HepG2 (cell line): ENCODE data around the gene ANKRD27. TPM values are rescaled to one million over a fixed set of nuclear protein-coding genes. Genes with fewer than 3 reads are reported as not detected.

Experiments used
- AHDC1 ChIP-seq: sonication (generic); formaldehyde crosslinking; IDR thresholded peaks from 2 replicates; pipeline ENCODE4 v1.5.1; 2020; ENCODE audit warnings: mild to moderate bottlenecking, missing genetic modification reagents, borderline replicate concordance
- DMAP1 ChIP-seq: IDR thresholded peaks from 2 replicates; pipeline ENCODE4 v1.6.1; 2016
- E2F2 ChIP-seq: sonication (generic); formaldehyde crosslinking; IDR thresholded peaks from 2 replicates; pipeline ENCODE4 v1.4.0; 2020; ENCODE audit warnings: missing genetic modification reagents, borderline replicate concordance
- FOXA3 ChIP-seq: IDR thresholded peaks from 2 replicates; pipeline ENCODE4 v1.6.1; 2016; ENCODE audit warnings: missing genetic modification reagents, missing compliant biosample characterization
- GATA4 ChIP-seq: sonication (generic); IDR thresholded peaks from 2 replicates; pipeline ENCODE4 v1.6.1; 2016; ENCODE audit warnings: antibody characterized with exemption, low read depth, borderline replicate concordance
- HDAC1 ChIP-seq: sonication (generic); formaldehyde crosslinking; IDR thresholded peaks from 2 replicates; pipeline ENCODE4 v1.5.1; 2020; ENCODE audit warnings: mild to moderate bottlenecking, missing genetic modification reagents
- HHEX ChIP-seq: IDR thresholded peaks from 2 replicates; pipeline ENCODE4 v1.6.1; 2016; ENCODE audit warnings: control low read depth
- HMG20A ChIP-seq: IDR thresholded peaks from 2 replicates; pipeline ENCODE4 v1.6.1; 2016; ENCODE audit warnings: borderline replicate concordance
- LCORL ChIP-seq, 2 experiments: fragments of 450-650 bp in 1 of 2; sonication (generic) in 1 of 2; formaldehyde crosslinking in 1 of 2; IDR thresholded peaks; 2 replicates each; pipeline versions ENCODE4 v1.5.0 to v1.6.1; 2017 to 2020; ENCODE audit warnings: antibody characterized with exemption in 1 of 2, missing genetic modification reagents in 1 of 2
- MXD1 ChIP-seq: sonication (generic); formaldehyde crosslinking; IDR thresholded peaks from 2 replicates; pipeline ENCODE4 v1.4.0; 2020; ENCODE audit warnings: mild to moderate bottlenecking, missing genetic modification reagents
- NR2F2 ChIP-seq: IDR thresholded peaks from 2 replicates; pipeline ENCODE4 v1.6.1; 2012; ENCODE audit warnings: low read depth, inconsistent platforms, borderline replicate concordance
- PHF5A ChIP-seq: IDR thresholded peaks from one replicate; pipeline ENCODE4 v1.6.1; 2018; ENCODE audit warnings: low read depth, missing genetic modification reagents; ENCODE audit not compliant: unreplicated experiment
- SKI ChIP-seq: fragments of 450-650 bp; IDR thresholded peaks from one replicate; pipeline ENCODE4 v1.6.1; 2018; ENCODE audit warnings: mild to moderate bottlenecking; ENCODE audit not compliant: partially characterized antibody
- SMAD1 ChIP-seq: sonication (generic); formaldehyde crosslinking; IDR thresholded peaks from 2 replicates; pipeline ENCODE4 v1.4.0; 2020; ENCODE audit warnings: missing genetic modification reagents, low read depth, mild to moderate bottlenecking, borderline replicate concordance
- SOX6 ChIP-seq, 2 experiments: fragments of 450-650 bp in 1 of 2; sonication (generic) in 1 of 2; formaldehyde crosslinking in 1 of 2; IDR thresholded peaks; 2 replicates each; pipeline versions ENCODE4 v1.4.0 to v1.6.1; 2017 to 2020; ENCODE audit warnings: antibody characterized with exemption in 1 of 2, mild to moderate bottlenecking in 1 of 2, missing genetic modification reagents in 1 of 2
- TCF7 ChIP-seq: sonication (generic); IDR thresholded peaks from 2 replicates; pipeline ENCODE4 v1.6.1; 2016; ENCODE audit warnings: antibody characterized with exemption, low read depth
- ZFP41 ChIP-seq: sonication (generic); formaldehyde crosslinking; IDR thresholded peaks from 2 replicates; pipeline ENCODE4 v1.4.0; 2020; ENCODE audit warnings: mild to moderate bottlenecking, missing genetic modification reagents, borderline replicate concordance
- ZFX ChIP-seq: sonication (generic); formaldehyde crosslinking; IDR thresholded peaks from 2 replicates; pipeline ENCODE4 v1.4.0; 2020; ENCODE audit warnings: mild to moderate bottlenecking, low read depth, missing genetic modification reagents, moderate library complexity
- ZNF33B ChIP-seq: sonication (generic); formaldehyde crosslinking; IDR thresholded peaks from 2 replicates; pipeline ENCODE4 v1.5.1; 2020; ENCODE audit warnings: mild to moderate bottlenecking, missing genetic modification reagents
- ZNF354B ChIP-seq: sonication (generic); formaldehyde crosslinking; IDR thresholded peaks from 2 replicates; pipeline ENCODE4 v1.8.0; 2022; ENCODE audit warnings: mild to moderate bottlenecking, missing genetic modification reagents
- ZNF777 ChIP-seq: sonication (generic); formaldehyde crosslinking; IDR thresholded peaks from 2 replicates; pipeline ENCODE4 v1.4.0; 2020; ENCODE audit warnings: missing genetic modification reagents
- ZSCAN21 ChIP-seq: sonication (generic); formaldehyde crosslinking; IDR thresholded peaks from 2 replicates; pipeline ENCODE4 v1.8.0; 2022; ENCODE audit warnings: mild to moderate bottlenecking, missing genetic modification reagents, moderate library complexity, borderline replicate concordance
- polyA plus RNA-seq, 8 experiments: library from polyadenylated mRNA; depleted of rRNA in 3 of 8; stranded (reverse) in 7 of 8; unstranded in 1 of 8; fragments of >200 nt; fragmentation: Illumina TruSeq in 4 of 8; extraction: Trizol in 4 of 8; gene quantifications; 2 replicates each; pipeline versions ENCODE4 v1.2.1 to v1.2.3, GENCODE V29; 2011 to 2016; ENCODE audit warnings: low read depth in 4 of 8, missing spikeins in 1 of 8, mixed read lengths in 1 of 8; ENCODE audit not compliant: insufficient read depth in 1 of 8
- total RNA-seq, 5 experiments: library from RNA; depleted of rRNA; stranded (reverse); fragments of >200 nt; fragmentation: Illumina TruSeq; extraction: Trizol; gene quantifications; 2 replicates each; pipeline ENCODE4 v1.2.3, GENCODE V29; 2016; ENCODE audit warnings: low read depth in 1 of 5
- TF ChIP-seq, protein P1 (sequence below): sonication (generic); formaldehyde crosslinking; IDR thresholded peaks from 2 replicates; pipeline ENCODE4 v1.4.0; 2020; ENCODE audit warnings: missing genetic modification reagents

Gene ANKRD27
- total and polyA plus RNA-seq, 2 of the 13 experiments (the other 11 are each of a cell fraction or from before 2014, with no cell fraction given): 22.2 to 23.7 TPM

- TF ChIP-seq E2F2 (CRISPR knock-in tag): no peak
- TF ChIP-seq FOXA3 (CRISPR knock-in tag): peak; percentile 86
- no peak for TF ChIP-seq SOX6 (IDR thresholded peaks at IDR 0.05)
- TF ChIP-seq SOX6 (CRISPR knock-in tag; IDR thresholded peaks at IDR 0.05): peak; percentile 56; the same call in 1 of the 2 replicates
- TF ChIP-seq ZNF33B: no peak
- TF ChIP-seq ZNF777 (CRISPR knock-in tag): no peak
- no peak for TF ChIP-seq ZSCAN21 (CRISPR knock-in tag)
- peak; percentile 99 for TF ChIP-seq HHEX
- TF ChIP-seq ZFP41 (CRISPR knock-in tag): no peak
- TF ChIP-seq TCF7: peak; percentile 68
- TF ChIP-seq AHDC1 (CRISPR knock-in tag): 0 out of 2 replicates have a peak, but pooled peaks have one; percentile 25
- 0 out of 2 replicates have a peak, but pooled peaks have one; percentile 28 for TF ChIP-seq GATA4
- TF ChIP-seq SKI: peak; percentile 62
- peak; percentile 92 for TF ChIP-seq NR2F2
- peak; percentile 76; the same call in 1 of the 2 replicates for TF ChIP-seq HMG20A
- TF ChIP-seq MXD1 (CRISPR knock-in tag): no peak
- TF ChIP-seq ZNF354B: no peak
- no peak for TF ChIP-seq PHF5A (CRISPR knock-in tag)
- TF ChIP-seq SMAD1 (CRISPR knock-in tag): no peak
- TF ChIP-seq ZFX (CRISPR knock-in tag): no peak
- TF ChIP-seq, protein P1, sequence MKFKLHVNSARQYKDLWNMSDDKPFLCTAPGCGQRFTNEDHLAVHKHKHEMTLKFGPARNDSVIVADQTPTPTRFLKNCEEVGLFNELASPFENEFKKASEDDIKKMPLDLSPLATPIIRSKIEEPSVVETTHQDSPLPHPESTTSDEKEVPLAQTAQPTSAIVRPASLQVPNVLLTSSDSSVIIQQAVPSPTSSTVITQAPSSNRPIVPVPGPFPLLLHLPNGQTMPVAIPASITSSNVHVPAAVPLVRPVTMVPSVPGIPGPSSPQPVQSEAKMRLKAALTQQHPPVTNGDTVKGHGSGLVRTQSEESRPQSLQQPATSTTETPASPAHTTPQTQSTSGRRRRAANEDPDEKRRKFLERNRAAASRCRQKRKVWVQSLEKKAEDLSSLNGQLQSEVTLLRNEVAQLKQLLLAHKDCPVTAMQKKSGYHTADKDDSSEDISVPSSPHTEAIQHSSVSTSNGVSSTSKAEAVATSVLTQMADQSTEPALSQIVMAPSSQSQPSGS (CRISPR knock-in tag): no peak
- TF ChIP-seq HDAC1 (CRISPR knock-in tag): peak; percentile 32; the same call in 1 of the 2 replicates
- TF ChIP-seq DMAP1 (CRISPR knock-in tag): no peak
- TF ChIP-seq LCORL (IDR thresholded peaks at IDR 0.05): no peak
- no peak for TF ChIP-seq LCORL (CRISPR knock-in tag; IDR thresholded peaks at IDR 0.05)
Observed at GRCh38 chr19:32702010-32702409, 27.0 kb upstream of the ANKRD27 start (continued).
